GM10266 (cell line): ENCODE measurements around the gene WDR83.

Source experiments
- DNase-seq: peaks from one replicate; pipeline ENCODE4 v3.0.0; 2012; ENCODE audit errors: extremely low spot score
- TF ChIP-seq, protein P1 (sequence below): IDR thresholded peaks from 2 replicates; pipeline ENCODE4 v1.5.1; 2012; ENCODE audit warnings: mild to moderate bottlenecking, low read depth; ENCODE audit not compliant: control insufficient read depth, insufficient read depth; ENCODE audit errors: missing control alignments

Gene WDR83

DNA sequence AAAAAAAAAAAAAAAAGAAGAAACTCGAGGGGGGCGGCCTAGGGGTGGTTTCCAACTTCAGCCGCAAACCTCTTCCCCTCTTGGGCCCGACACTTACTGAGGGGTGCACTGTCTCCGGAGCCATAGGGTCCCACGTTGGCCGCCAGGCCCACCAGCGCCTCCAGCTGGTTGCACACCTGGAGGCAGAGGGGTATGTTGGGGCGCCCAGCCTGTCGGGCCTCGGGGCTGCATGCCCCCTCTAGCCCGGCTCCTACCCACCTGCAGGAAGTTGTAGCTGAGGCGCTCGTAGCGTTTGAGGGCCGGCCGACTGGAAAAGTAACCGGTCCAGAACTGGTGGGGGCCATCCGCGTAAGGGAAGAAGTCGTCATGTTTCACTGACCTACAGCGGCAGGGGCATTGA lies 8.6 kb upstream of the WDR83 start:
- no peak for DNase-seq
- TF ChIP-seq, protein P1, sequence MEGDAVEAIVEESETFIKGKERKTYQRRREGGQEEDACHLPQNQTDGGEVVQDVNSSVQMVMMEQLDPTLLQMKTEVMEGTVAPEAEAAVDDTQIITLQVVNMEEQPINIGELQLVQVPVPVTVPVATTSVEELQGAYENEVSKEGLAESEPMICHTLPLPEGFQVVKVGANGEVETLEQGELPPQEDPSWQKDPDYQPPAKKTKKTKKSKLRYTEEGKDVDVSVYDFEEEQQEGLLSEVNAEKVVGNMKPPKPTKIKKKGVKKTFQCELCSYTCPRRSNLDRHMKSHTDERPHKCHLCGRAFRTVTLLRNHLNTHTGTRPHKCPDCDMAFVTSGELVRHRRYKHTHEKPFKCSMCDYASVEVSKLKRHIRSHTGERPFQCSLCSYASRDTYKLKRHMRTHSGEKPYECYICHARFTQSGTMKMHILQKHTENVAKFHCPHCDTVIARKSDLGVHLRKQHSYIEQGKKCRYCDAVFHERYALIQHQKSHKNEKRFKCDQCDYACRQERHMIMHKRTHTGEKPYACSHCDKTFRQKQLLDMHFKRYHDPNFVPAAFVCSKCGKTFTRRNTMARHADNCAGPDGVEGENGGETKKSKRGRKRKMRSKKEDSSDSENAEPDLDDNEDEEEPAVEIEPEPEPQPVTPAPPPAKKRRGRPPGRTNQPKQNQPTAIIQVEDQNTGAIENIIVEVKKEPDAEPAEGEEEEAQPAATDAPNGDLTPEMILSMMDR: no peak

DNA sequence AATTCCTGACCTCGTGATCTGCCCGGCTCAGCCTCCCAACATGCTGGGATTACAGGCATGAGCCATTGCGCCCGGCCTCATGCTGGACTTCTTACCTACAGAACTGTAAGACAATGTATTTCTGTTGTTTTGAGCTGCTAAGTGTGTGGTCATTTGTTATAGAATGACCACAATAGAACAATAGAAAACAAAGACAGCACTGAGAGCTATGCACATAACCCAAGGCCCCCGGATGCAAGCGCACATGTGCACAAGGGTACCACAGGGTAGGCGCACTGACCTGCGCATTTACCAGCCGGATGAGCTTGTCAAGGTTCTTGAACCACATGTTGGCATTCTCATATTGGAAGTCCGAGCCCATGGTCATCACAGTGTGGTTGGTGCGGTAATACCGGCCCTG lies 5.6 kb upstream of the WDR83 start:
- TF ChIP-seq, protein P1: no peak
- DNase-seq: no peak

DNA sequence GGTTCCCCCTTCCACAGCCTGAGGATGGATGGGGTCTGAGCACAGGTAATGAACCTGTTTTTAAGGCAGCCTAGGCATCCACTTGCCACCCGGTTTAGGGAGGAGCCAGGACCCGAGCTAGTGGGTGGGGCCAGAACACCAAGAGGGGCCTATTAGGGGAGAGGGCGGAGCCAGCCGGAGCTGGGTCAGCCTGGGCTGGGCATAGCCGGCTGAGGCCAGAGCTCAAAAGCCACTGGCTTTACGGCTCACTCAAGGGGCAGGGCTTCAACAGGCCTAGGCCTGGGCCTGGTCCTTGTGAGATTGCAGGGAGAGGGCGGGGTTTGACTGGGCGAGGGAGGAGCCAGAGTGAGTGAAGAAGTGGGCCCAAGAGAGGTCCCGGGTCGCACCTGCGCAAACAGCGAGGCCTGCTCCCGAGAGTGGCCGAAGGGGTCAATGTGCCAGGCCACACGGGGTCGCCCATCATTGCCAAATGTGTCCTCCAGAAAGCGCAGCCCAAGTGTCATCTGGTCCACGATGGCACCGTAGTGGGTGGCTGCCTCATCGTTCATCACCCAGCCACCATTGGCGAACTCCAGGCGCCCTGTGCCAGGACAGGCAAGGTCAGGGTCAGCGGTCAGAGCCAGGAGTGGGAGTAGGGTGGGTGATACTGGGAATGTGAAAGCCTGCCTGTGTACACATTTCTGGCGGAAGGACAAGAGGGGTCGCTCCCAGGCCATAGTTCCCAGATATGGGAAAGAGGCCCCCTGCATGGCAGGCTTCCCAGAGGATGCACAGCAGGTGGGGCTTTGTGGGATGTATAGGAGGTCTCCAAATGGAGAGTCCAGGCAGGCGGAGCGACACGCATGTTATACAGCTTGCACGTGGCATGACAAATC lies 2.0 kb upstream of the WDR83 start:
- TF ChIP-seq, protein P1: no peak
- no peak for DNase-seq

DNA sequence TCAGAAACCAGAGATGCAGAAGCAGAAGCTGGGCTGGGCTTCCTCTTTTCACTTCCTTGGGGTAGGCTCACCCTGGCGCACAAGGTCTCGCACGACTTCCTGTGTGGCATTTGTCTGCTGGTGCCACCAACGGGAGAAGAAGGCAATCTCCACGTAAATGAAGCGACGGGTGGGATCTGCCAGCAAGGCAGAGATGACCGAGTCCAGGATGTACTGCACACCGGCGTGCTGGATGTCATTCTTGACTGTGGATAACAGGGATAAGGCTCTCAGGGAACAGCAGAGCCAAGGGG lies 1.4 kb upstream of the WDR83 start:
- TF ChIP-seq, protein P1: no peak
- DNase-seq: peak; percentile 79

DNA sequence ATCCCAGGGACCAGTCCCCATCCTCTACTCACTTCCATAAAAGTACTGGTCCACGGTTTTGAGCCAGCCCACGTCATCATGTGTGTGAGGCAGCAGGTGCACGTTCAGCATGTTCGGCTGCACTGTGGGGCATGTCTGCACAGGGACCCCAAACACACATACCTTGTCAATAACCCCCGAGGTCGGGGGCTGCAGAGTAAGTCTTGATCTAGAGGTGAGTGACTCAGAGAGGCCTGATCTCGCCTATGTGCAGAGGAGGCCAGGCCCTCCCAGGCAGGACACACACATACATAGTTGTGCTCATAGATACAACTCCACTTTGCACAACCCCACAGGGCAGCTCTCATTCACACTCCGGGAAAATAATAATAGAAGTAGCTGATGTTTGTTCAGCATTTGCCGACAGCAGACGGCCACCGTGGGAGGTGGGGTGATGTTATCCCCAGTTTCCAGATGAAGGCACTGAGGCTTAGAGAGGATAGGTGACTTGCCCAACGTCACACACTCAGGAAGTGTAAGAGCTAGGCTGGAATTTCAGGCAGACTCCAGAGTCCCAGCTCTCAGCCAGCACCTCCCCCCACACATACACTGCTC lies 839 bp upstream of the WDR83 start:
- TF ChIP-seq, protein P1: no peak
- no peak for DNase-seq

DNA sequence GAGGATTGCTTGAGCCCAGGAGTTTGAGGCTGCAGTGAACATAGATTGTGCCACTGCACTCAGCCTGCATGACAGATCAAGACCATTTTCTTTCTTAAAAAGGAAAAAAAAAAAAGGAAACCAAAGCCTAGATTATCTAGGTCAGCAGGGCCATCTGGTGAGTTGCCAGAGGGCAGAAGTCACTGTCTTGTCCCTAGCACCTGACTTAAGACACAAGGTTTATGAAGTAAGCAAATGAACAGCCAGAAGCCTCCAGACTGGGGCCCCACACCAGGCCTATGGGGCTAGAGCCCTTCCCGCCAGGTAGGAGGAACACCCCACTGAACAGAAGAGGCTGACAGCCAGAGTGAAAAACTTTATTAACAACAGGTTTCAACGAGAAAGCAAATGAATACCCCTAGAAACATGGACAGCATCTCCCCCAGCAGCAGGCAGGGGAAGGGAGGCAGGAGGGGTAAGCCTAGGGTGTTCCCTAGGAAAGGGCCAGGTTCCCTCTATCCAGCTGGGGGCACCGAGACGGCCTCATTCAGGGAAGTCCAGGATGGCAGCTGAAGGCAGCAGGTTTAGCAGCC lies 1.2 kb downstream of the WDR83 start:
- TF ChIP-seq, protein P1: no peak
- no peak for DNase-seq

DNA sequence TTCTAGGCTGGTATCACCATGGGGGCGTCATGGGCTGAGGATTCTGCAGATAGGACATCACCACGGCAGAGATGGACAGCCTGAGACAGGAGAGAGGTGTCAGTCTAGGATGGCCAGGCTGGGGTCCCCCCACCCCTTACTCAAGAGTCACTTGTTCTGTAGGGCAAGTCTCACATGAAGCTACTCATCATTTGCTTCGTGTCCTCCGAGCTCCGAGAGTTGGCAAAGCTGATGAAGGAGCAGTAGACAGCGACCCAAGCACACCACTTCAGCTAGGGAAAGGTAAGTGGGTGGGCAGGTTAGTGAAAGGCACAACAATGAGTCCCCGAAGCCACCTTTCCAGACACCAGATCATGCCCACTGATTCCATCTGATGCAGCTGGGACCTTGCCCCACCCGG lies 1.7 kb downstream of the WDR83 start:
- DNase-seq: no peak
- TF ChIP-seq, protein P1: no peak
